Measurements from ENCODE around the gene MLLT10. TPM values are rescaled to one million over a fixed set of nuclear protein-coding genes. Genes with fewer than 3 reads are reported as not detected.
"Not testable (repeated sequence)": the region's sequence is repeated elsewhere in the genome, so short reads cannot be mapped to it uniquely, and the experiment has no call there.

MLLT10 gene
- total RNA-seq, 1 donor from 2014 or later, result 65.6 TPM

DNA sequence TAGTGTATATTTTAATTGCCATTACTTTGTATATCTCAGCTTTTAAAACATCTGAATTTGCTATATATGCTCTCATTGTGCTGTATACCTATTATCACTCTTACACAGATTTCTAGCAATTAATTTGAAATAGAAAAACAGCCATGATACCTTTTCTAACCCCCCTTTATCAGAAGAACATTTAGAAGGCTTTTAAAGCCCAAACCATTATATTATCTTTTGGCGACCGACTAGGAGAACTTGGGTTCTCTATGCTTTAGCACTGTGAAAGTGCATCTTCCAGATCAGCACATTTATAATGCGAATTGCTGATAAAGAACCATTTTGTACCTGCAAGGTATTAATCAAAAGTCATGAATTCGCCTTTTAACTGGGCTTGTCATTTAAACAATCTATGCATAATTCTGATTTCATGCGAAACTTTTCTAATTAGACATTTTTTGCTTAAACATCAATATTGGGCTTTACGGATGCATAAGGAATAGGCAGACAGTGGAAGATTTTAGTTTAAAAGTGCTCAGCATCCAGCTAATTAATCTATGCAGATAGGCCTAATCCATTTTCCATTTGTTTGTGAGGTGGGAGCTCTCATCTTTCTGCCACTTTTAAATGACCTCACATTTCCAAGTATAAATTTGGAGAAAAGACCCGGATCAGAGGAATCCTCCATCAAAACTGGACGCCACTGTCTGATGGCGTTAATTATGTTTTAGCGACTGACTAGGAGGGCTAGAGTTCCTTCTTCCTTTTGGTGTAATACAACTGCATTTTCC, 1.2 kb upstream of the MLLT10 start:
- Mint-ChIP-seq H3K27me3 (no peaks in the 10 kb centered on the region), H3K36me3 (ENCODE audit: insufficient read depth) (no peaks in the 10 kb centered on the region), H3K9me3 (ENCODE audit: low read depth) (no peaks in the 10 kb centered on the region), H3K4me3 (ENCODE audit: low read depth) (peak overlapping the region; percentile 84), H3K27ac (peak overlapping the region; percentile 98), H3K4me1 (ENCODE audit: low read depth) (peaks cover 29% of the 10 kb centered on the region)
- no peak for DNase-seq (ENCODE audit: low spot score, unreplicated experiment)
- TF ChIP-seq, protein P1, sequence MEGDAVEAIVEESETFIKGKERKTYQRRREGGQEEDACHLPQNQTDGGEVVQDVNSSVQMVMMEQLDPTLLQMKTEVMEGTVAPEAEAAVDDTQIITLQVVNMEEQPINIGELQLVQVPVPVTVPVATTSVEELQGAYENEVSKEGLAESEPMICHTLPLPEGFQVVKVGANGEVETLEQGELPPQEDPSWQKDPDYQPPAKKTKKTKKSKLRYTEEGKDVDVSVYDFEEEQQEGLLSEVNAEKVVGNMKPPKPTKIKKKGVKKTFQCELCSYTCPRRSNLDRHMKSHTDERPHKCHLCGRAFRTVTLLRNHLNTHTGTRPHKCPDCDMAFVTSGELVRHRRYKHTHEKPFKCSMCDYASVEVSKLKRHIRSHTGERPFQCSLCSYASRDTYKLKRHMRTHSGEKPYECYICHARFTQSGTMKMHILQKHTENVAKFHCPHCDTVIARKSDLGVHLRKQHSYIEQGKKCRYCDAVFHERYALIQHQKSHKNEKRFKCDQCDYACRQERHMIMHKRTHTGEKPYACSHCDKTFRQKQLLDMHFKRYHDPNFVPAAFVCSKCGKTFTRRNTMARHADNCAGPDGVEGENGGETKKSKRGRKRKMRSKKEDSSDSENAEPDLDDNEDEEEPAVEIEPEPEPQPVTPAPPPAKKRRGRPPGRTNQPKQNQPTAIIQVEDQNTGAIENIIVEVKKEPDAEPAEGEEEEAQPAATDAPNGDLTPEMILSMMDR (IDR thresholded peaks at IDR 0.05; ENCODE audit: unreplicated experiment), result no peak

DNA sequence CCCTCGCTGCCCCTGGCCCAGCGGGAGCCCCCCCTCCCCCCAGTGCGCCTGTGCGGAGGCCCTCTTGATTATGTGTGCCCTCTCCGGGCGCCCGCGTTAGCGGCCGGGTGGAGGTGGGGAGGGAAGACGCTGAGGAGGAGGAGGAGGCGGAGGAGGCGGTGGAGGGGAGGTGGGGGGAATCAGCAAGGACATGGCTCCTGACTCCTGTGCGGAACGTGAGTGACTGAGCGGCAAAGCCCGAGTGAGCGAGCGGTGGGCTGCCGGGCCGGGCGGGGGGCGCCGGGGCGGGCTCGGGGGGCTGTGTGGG, 201 bp downstream of the MLLT10 start:
- H3K9me3 Mint-ChIP-seq (ENCODE audit: low read depth), result no peaks in the 10 kb centered on the region
- peaks cover 17% of the 10 kb centered on the region for H3K4me1 Mint-ChIP-seq (ENCODE audit: low read depth)
- H3K4me3 Mint-ChIP-seq (ENCODE audit: low read depth), result peak overlapping the region; percentile 82
- no peak overlapping the region for H3K27ac Mint-ChIP-seq
- H3K27me3 Mint-ChIP-seq, result no peaks in the 10 kb centered on the region
- TF ChIP-seq, protein P1 (IDR thresholded peaks at IDR 0.05; ENCODE audit: unreplicated experiment), result no peak
- no peak for DNase-seq (ENCODE audit: low spot score, unreplicated experiment)
- peaks cover 2% of the 10 kb centered on the region for H3K36me3 Mint-ChIP-seq (ENCODE audit: insufficient read depth)

DNA sequence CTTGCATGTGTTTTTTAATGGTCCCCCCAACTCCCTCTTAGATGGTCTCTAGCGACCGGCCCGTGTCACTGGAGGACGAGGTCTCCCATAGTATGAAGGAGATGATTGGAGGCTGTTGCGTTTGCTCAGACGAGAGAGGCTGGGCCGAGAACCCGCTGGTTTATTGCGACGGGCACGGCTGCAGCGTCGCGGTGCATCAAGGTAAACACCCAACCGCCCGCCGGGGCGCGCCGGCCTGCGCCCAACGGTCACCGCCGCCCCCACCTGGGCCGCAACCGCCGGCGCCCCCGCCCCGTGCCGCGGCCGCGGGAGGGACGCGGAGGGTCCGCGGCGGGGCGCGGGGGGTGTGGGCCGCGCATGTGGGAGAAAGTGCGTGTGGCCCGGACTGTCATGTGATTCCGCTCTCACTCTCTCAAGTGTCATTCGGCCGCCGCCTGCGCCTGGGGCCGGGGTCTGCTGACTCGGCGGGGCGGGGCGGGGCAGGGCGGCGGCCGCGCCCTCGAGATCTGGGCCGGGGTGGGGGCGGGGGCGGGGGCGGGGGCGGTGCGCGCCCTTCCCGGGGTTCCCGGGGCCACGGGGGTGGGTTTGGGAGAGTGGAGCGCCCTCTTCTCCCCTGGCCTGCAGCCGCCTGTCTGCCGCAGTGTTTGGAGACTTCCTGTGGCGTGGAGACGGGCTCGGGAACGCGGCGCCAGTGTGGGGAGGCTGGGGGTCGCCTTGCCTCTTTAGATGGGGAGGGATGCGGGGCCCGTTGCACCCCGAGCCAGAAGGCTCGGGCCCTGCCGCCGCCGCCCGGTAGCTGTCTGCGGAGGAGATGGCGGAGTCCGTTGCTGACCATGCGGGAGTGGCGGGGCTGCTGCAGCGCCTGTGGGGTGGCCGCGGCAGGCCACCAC, 817 bp downstream of the MLLT10 start:
- peak overlapping the region; percentile 37 for H3K27ac Mint-ChIP-seq
- H3K36me3 Mint-ChIP-seq (ENCODE audit: insufficient read depth), result peaks cover 4% of the 10 kb centered on the region
- peaks cover 14% of the 10 kb centered on the region for H3K4me1 Mint-ChIP-seq (ENCODE audit: low read depth)
- H3K9me3 Mint-ChIP-seq (ENCODE audit: low read depth), result no peaks in the 10 kb centered on the region
- no peaks in the 10 kb centered on the region for H3K27me3 Mint-ChIP-seq
- H3K4me3 Mint-ChIP-seq (ENCODE audit: low read depth), result peak overlapping the region; percentile 82
- TF ChIP-seq, protein P1 (IDR thresholded peaks at IDR 0.05; ENCODE audit: unreplicated experiment), result no peak
- peak; percentile 34 for DNase-seq (ENCODE audit: low spot score, unreplicated experiment)

DNA sequence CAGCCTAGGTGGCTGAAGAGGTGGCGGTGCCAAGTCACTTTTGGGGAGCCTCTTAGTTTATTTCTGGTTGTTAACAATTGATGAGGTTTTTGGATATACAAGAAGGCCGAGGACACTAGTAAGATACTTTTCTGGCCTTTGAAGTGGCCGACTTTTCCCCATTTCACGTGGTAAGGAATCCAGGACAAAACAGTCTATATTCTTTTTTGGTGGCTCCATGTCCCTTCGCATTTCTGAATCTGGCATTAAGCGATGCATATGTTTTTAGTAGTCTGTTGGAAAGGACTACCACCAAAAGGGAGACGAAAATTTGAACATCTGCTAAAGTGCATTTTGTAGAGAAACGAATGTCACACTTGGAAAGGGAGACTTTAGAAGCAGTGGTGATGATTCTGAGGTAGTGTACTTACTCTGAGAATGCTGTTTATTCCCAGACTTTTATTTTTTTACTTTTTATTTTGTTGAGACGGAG, 1.5 kb downstream of the MLLT10 start:
- TF ChIP-seq, protein P1 (IDR thresholded peaks at IDR 0.05; ENCODE audit: unreplicated experiment), result no peak
- Mint-ChIP-seq H3K9me3 (ENCODE audit: low read depth) (no peaks in the 10 kb centered on the region), H3K27me3 (no peaks in the 10 kb centered on the region), H3K4me3 (ENCODE audit: low read depth) (peak overlapping the region; percentile 68), H3K36me3 (ENCODE audit: insufficient read depth) (peaks cover 8% of the 10 kb centered on the region), H3K27ac (peak overlapping the region; percentile 37), H3K4me1 (ENCODE audit: low read depth) (peaks cover 14% of the 10 kb centered on the region)
- no peak for DNase-seq (ENCODE audit: low spot score, unreplicated experiment)

DNA sequence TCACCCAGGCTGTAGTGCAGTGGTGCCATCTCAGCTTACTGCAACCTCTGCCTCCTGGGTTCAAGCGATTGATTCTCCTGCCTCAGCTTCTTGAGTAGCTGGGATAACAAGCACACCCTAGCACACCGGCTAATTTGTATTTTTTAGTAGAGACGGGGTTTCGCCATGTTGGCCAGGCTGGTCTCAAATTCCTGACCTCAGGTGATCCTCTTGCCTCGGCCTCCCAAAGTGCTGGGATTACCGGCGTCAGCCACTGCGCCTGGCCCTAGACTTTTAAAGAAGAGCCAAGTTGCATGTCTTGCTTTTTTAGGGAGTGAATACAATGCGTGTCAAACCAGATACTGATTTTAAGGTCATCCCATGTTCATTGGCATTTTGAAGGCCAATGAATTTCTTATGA, 1.9 kb downstream of the MLLT10 start:
- H3K36me3 Mint-ChIP-seq (ENCODE audit: insufficient read depth); H3K27ac Mint-ChIP-seq; H3K27me3 Mint-ChIP-seq; H3K9me3 Mint-ChIP-seq (ENCODE audit: low read depth); DNase-seq (ENCODE audit: low spot score, unreplicated experiment): not testable (repeated sequence)
- Mint-ChIP-seq H3K4me1 (ENCODE audit: low read depth) (peaks cover 14% of the 10 kb centered on the region), H3K4me3 (ENCODE audit: low read depth) (peak overlapping the region; percentile 68)
